Endometrial microvascular endothelial cells (primary cell): Measurements from ENCODE around the gene TIMM10. TPM values are rescaled to one million over a fixed set of nuclear protein-coding genes. Genes with fewer than 3 reads are reported as not detected.
"Not testable (repeated sequence)": the region's sequence is repeated elsewhere in the genome, so short reads cannot be mapped to it uniquely, and the experiment has no call there.

ENCODE experiments used
- in situ Hi-C: cut with HindIII; loops from 2 replicates; pipeline ENCODE4 v1.10.0; 2017; ENCODE audit warnings: low sequenced_read_pairs, low pct_unique_long_range_greater_than_20kb; ENCODE audit errors: inconsistent ontology term
- total RNA-seq: library from RNA; depleted of rRNA; stranded (reverse); fragments of >200 nt; gene quantifications from one replicate; pipeline ENCODE4 v1.2.3, GENCODE V29; 2015; ENCODE audit errors: inconsistent ontology term

The TIMM10 gene
- total RNA-seq, 1 donor from 2014 or later: 75.8 TPM

DNA sequence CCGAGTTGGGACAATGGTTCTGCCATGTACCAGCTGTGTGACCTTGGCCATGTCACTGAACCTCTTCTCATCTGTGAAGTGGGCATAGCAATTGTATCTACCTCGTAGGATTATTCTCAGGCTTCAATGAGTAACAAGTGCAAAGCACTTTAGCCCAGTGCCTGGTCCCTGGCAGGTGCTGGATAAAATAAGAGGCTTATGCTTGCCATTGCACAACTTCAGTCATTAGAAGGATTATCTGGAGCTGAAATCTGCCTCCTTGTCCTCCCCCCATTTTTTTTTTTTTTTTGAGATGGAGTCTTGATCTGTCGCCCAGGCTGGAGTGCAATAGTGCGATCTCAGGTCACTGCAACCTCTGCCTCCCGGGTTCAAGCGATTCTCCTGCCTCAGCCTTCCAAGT is 14.0 kb upstream of the TIMM10 start:
- in situ Hi-C loops: no loop called here

DNA sequence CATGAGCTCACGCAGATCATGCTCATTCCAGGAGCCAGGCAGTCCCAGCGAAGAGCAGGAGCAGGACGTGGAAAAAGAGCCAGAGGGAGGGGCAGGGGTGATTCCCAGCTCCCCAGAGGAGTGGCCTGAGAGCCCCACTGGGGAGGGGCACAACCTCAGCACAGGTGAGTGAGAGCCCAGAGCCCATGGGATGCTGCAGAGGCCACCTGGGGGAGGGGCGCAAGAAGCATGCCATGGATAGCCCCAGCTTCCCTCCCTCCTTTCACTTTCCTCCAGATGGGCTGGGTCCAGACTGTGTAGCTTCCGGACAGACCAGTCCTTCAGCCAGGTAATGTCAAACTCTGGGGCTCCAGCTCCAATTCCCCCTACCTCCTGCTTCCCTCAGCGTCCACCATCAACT is 13.0 kb upstream of the TIMM10 start:
- in situ Hi-C loops: no loop called here

DNA sequence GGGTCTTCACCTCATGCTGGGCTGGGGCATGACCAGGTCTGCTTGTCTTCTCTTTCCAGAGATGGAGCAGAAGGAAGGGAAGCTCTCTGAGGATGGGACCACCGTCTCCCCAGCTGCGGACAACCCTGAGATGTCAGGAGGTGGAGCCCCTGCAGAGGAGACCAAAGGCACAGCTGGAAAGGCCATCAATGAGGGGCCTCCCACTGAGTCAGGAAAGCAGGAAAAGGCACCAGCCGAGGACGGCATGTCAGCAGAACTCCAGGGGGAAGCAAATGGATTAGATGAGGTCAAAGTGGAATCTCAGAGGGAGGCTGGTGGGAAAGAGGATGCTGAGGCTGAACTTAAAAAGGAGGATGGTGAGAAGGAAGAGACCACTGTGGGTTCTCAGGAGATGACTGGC is 12.0 kb upstream of the TIMM10 start:
- in situ Hi-C loops: no loop called here

DNA sequence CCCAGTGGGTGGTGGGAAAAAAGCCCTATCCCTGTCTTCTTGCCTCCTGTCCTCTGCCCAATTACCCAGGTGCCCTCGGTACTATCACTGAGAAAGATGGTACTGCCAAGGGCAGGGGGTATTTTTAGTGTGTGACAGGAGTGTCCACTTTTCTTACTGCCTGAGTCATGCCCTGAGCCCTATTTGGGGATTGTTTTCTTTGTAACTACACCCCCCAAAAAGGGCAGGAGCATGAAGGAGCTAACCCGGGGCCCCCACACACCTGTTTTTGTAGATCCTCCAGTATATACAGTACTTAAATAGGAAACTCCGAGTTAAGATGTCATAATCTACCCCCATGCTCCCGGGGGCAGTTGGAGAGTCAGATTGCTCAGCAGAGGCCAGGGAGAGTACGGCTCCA is 10.6 kb upstream of the TIMM10 start:
- in situ Hi-C loops: no loop called here

DNA sequence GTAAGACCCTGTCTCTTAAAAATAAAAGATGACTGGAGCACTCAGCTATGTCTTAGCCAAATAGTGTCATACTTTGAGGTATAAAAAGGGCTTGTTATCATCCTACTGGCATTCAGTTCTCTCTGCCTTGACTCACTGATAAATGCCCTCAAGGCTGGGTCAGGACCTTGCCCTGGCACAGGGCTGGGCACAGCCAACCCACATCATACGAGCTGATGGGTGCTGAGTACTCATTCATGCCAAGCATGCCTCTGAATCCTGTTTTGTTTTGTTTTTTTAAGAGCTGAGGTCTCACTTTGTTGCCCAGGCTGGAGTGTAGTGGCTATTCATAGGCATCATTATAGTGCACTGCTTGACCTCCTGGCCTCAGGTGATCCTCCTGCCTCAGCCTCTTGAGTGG is 8.8 kb upstream of the TIMM10 start:
- in situ Hi-C loops: no loop called here

DNA sequence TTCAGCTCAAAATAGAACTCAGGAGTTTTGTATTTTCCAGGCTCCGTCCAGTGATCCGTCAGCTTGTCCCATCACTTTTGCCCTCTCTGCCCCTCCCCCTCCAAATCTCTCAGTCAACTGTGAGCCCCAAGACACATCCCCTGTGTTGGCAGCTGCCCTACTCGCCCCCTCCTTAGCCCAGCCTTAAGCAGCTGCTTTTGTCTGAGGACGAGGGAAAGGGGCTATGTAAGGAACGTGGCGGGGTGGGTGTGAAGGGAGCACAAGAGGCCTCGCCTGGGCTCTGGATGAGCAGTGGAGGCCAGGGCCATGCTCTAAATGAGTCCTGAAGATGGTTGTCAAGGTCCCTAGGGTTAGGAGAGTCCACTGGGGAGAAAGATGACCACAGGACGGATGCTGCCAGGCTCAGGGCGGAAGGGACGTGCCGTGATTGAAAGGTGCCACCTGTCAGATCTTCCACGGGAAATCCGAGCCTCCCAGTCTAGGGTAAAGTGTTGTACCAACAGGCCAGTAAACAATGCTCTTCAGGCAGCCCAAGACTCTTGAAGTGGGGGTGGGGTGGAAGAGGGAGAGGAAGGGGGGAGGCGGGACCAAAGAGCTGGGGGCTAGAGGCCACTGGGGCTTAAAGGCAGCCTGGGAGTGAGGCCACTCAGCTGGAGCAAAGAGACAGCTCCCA is 6.5 kb upstream of the TIMM10 start, which contains the start of gene SMTNL1:
TSS of gene SMTNL1 (plus strand) at position 649 of the 673 bp plus-strand sequence. CDS start 5,048 bp downstream, outside the sequence.
- in situ Hi-C loops: no loop called here

DNA sequence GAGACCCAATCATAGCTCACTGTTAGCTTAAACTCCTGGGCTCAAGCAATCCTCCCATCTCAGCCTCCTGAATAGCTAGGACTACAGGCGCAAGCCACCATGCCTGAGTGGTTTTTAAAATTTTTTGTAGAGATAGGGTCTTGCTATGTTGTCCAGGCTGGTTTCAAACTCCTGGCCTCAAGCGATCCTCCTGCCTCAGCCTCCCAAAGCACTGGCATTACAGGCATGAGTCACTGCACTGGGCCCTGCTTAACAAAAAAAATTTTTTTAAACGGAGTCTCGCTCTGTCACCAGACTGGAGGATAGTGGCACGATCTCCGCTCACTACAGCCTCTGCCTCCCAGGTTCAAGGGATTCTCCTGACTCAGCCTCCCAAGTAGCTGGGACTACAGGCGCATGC is 3.9 kb upstream of the TIMM10 start:
- in situ Hi-C loops: not testable (repeated sequence)

DNA sequence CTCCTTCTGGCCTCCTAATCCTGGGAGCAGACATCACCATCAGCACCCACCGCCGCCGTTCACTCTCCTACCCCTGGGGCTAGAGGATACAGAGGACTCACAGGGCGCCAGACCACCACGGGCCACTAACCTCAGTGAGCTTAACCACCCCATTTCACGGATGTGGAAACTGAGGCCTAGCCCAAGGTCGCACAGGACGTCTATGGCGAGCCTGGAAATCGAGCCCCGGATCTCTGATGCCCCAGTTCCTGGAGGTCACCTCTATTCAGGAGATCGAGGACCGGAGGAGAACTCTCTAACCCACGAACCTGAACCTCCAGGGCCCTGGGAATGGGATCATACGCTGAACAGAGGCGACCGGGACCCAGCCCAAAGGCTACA is 349 bp downstream of the TIMM10 start:
- in situ Hi-C loops: no loop called here

DNA sequence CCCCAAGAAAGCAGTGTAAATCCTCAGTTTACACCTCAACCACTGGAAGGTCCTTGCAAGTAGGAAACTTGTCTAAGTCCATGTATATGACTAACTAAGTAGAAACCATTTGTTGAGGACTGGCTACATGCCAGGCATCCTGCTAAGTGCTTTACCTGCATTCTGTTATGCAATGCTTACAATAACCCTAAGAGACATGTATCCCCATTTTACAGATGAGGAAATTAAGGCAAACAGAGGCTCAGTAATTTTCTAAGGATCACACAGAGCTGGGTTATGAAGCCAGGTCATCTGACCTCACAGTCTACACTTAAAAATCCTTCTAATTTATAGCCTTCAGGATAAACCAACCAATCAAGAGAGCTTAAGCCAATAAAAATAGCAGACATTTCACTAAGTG is 1.5 kb downstream of the TIMM10 start:
- in situ Hi-C loops: no loop called here

DNA sequence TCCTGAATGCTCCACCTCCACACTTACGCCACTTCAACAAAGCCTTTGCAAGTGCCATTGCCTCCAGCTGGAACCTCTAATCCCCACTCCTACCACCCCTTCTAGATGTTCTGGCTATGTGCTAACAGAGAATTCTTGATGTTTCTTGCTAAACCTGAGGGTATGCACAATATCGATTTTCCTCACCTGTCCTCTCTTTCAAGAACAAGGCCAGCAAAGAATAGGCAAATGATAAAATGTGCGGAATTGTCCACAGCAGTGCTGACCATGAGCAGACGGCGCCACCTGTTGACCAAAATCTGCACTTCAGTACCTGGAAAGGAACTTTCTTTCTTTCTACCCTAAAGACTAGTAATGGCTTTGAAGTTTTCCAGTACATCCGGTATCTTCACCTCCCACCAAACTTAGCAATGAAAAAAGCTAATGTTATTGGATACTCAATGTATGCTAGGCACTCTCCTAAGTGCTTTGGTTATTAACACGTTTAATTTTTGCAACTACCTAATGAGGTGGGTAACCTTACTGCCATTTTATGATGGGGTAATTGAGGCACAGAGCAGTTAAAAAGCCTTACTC is 3.4 kb downstream of the TIMM10 start:
- in situ Hi-C loops: no loop called here

DNA sequence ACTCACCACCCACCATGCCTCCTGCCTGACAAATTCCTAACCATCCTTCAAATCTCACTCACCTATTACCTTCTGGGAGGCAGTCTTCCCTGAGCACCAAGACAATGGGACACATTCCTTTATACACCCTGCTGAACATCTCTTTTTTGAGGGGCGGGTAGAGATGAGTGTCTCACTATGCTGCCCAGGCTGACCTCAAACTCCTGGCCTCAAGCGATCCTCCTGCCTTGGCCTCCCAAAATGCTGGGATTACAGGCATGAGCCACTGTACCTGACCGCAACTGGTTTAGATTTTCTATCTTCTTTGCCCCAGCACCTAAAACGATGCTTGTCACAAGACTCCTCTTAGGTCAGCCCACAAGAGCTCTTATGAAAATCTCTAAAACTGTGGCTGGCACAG is 7.1 kb downstream of the TIMM10 start:
- in situ Hi-C loops: no loop called here

DNA sequence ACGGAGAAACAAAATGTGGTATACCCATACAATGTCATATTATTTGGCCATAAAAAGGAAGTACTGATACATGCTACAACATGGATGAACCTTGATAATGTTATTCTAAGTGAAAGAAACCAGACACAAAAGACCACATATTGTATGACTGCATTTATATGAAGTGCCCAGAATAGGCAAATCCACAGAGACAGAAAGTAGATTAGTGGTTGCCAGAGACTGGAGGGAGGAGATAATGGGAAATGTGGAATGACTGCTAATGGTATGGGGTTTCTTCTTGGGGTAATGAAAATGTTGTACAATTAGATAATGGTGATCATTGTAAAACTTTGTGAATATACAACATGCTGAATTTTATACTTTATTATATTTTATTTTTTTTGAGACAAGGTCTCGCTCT is 9.4 kb downstream of the TIMM10 start:
- in situ Hi-C loops: no loop called here

DNA sequence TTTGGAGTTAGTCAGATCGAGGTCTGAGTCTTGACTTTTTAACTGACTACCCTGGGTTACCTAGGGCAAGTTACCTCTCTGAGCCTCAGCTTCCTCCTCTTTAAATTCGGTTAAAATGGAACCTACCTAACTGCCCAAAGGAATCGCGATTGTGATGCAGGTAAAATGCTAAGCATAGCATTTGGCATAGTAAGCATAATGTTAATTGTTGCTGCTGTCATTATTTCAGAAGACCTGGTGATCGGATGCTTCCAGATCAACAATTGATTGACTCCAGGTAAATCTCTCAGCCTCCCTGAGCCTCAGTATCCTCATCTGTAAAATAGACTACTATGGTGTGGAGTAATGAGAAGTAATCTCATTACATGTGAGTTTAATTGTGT is 14.5 kb downstream of the TIMM10 start:
- in situ Hi-C loops: no loop called here

DNA sequence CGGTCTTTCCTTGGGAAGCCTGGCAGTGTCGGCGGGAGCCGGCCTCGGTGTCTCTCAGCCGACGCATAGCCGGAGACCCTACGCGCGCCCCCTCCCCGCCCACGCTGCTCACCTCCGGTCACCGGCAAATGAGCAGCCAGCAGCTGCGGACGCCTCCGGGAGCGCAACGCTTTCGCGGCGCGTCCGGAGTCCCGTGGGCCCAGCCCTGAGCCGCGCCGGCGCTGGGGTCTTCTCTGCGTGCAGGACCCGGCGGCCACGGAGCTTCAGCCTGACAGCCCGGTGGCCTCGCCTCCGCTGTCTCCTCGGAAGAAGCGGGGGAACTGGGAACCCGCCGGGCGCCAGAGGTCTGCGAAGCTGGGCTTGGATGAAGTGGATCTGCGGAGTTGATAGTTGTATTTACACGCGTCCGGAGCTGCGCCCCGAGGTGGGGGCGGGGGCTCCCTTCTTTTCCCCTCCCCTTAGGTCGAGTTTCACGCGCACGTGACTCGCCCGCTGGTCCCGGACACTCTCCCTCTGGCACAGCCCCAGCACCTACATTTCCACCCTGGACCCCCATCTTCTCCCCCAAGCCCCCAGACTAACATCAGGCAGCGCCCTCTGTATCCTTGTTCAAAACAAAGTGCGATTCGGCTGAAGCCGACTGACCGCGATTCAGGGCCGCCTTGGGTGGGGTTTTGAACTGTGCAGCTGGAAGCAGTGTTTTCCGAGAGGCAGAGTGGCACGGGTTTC is 15.1 kb downstream of the TIMM10 start, which contains the start of gene SLC43A1:
TSS of gene SLC43A1 (minus strand) at position 371 of the 729 bp plus-strand sequence. CDS start 1,591 bp downstream, outside the sequence.
- in situ Hi-C loops: no loop called here

DNA sequence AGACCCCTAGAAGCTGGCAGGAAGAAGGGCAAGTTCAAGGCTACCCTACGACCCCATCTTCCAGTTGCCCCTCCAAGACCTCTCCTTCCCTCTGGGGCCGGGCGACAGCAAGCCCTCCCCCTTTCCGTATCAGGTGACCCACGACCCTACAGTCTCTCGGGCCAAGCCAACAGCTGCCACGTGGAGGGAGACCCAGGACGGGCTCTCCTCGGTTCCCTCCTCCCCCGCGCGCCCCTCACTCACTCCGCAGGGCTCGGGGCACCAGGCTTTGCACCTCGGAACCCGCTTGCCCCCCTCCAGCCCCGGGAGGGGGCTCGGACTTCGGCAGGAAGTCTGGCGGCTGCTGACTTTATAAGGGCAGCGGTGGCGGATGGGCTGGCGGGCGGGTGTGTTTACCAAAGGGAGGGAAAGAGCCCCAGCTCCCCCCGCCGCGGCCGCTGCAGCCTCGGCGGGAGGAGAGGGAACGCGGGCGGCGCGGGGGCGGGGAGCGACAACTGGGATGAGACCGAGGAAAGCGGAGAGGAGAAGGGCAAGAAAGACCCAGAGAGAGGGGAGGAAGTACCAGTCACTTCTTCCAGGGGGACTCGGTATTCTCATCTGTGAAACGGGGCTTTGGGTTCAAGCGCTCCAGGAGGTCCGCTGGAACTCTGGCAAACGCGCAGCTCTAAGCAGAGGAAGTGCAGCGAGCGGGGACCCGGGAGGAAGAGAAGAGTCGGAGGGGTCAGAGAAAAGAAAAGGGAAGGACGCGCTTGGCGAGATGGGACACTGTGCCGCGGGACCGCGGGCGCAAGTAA is 15.8 kb downstream of the TIMM10 start:
- in situ Hi-C loops: no loop called here

DNA sequence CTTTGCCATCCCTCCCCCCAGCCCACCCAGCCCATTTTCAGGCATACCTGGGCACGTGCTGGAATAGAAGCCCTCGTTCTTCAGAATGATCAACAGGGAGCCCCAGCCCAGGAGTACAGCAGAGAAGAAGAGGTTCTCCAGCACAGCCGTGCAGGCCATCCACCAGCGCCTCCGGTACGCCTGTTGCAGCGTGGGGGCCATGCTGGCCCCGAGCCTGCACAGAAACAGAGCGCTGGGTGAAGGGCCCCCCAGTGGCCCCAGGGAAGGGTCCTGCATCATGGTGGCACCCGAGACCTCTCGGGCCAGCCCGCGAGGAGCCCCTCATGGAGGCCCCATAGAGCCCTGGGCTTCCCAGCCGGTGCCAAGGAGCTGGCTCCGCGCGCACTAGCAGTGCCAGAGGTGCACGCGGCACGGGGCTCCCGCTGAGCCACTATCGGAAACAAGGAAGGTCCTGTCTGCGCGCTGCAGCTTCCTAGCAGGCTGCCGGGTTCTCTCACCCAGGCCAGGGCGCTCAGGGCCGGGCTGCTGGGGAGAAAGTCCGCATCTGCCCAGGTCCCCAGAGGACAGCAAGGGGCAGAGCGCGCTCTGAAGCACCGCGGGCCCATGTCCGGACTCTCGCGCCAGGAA is 16.5 kb downstream of the TIMM10 start:
- in situ Hi-C loops: no loop called here

DNA sequence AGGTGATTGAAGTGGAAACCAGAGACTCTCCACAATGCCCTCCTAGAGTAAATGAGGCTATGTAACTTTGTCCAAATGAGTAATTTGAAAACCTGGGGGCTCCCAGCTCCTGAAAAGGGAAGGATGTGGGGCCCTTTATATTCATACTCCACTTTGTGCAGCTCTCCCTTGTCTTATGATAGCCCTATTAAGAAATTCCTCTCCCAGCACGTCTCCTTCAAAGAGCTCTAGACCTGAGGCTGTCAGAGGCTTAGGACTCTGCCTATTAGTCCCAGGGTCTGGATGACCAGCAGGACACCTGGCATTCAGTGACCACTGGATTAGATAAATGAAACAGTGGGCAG is 17.1 kb downstream of the TIMM10 start:
- in situ Hi-C loops: no loop called here

DNA sequence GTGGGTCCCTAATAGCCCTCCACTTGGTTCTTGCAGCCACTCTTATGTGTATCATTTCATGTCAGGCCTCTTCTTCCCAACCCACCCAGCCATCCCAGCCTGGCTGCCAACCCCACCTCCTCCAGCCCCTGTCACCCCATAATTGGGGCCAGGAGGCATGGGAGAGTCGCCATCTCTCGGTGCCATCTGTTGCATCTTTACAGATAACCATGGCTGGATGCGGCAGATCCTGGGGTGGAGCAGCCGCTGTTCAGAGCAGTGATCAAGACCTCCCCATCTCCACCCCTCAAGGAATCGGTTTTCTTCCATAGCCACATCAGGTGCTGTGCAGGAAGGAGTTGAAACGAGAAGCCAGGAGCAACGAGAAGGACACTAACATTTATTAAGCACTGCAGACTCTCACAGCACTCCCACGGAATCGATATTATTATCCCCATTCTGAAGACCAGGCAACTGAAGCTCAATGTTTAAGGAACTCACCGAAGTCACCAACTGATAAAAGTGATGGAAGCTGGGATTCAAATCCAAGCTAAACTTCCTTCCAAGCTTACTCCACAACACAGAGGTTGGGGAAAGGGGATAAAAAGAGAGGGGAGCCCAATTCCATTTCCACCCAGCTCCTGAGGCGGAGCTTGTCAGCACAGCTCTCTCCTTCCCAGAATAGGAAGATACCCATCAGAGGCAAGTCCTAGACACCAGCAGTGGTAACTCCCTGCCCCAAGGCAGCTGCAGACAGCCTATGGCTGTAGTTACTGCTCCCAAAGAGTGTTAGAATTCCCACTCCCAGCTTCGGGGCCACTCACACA is 17.7 kb downstream of the TIMM10 start:
- in situ Hi-C loops: no loop called here
